Neutrophil (primary cell): ENCODE measurements around the gene GYS1.

Experiments
- H3K27ac ChIP-seq: fragments of 200-600 bp; sonication (generic); 2 replicates; pipeline ENCODE4 v1.5.1; 2016; ENCODE audit warnings: mild to moderate bottlenecking, moderate library complexity
- H3K27me3 ChIP-seq: fragments of 200-600 bp; sonication (generic); 2 replicates; pipeline ENCODE4 v1.6.0; 2016; ENCODE audit warnings: mild to moderate bottlenecking
- H3K36me3 ChIP-seq: fragments of 200-600 bp; sonication (generic); 2 replicates; pipeline ENCODE4 v1.5.1; 2017
- H3K4me1 ChIP-seq, 2 experiments: fragments of 200-600 bp in 1 of 2; sonication (generic) in 1 of 2; 1 replicate in 1 of 2; 2 replicates in 1 of 2; pipeline versions ENCODE4 v1.5.1 to v1.6.1; 2013 to 2016; ENCODE audit warnings: low read depth in 1 of 2, low read length in 1 of 2, mild to moderate bottlenecking in 1 of 2, moderate library complexity in 1 of 2; ENCODE audit not compliant: control insufficient read depth in 1 of 2, insufficient read depth in 1 of 2
- H3K4me3 ChIP-seq, 2 experiments: fragments of 200-600 bp in 1 of 2; sonication (generic) in 1 of 2; 1 replicate in 1 of 2; 2 replicates in 1 of 2; pipeline ENCODE4 v1.5.1; 2013 to 2016; ENCODE audit warnings: low read depth in 1 of 2, low read length in 1 of 2, mild to moderate bottlenecking in 1 of 2, moderate library complexity in 1 of 2
- H3K9me3 ChIP-seq: fragments of 200-600 bp; sonication (generic); 2 replicates; pipeline ENCODE4 v1.5.1; 2016
- TF ChIP-seq, protein P1 (sequence below): fragments of 200-600 bp; sonication (generic); IDR thresholded peaks from 2 replicates; pipeline ENCODE4 v1.5.1; 2016; ENCODE audit warnings: antibody characterized with exemption

Gene GYS1

DNA sequence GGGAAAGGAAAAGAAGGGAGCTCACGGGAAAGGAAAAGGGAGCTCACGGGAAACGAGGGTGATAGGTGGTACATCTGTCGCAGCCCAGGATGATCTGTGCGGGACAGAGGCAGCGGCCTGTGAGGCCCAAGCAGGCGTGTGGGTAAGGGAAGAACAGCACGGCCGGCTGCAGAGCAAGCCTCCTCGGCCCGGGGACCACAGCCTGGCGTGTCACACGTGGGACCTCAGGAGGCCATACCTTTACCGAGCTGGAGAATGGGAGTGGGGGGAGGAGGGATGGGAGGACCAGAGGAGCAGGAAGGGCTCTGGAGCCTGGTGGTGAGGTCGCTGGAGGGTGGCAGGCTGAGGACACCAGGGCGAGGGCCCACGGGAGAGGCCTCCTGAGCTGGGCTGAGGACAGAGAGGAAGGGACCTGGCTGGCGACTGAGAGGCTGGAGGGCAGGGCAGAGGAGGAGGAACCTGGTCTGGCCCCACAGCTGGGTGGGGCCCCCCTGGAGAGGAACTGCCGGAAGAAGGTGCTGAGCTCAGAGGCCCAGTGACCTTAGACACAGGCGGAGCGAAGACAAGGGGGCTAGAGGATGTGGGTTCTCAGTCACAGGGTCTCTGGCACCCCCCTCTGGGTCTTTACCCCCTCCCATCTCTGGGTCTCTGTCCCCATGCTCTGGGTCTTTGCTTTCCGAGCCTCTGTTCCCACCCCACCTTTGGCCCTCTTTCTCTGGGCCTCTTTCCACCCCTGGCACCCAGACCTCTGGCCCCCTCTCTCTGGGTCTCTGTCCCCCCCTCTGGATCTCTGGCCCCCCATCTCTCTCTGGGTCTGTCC lies 30.9 kb downstream of the GYS1 start:
- Histone ChIP-seq H3K9me3 (no peaks in the 10 kb centered on the region), H3K4me1 (peaks cover 62 to 72% of the 10 kb centered on the region in 2 experiments), H3K27me3 (no peaks in the 10 kb centered on the region), H3K27ac (peak overlapping the region; percentile 98), H3K4me3 (peak overlapping the region; percentile 89 to 100), H3K36me3 (peaks cover 14% of the 10 kb centered on the region)
- TF ChIP-seq, protein P1, sequence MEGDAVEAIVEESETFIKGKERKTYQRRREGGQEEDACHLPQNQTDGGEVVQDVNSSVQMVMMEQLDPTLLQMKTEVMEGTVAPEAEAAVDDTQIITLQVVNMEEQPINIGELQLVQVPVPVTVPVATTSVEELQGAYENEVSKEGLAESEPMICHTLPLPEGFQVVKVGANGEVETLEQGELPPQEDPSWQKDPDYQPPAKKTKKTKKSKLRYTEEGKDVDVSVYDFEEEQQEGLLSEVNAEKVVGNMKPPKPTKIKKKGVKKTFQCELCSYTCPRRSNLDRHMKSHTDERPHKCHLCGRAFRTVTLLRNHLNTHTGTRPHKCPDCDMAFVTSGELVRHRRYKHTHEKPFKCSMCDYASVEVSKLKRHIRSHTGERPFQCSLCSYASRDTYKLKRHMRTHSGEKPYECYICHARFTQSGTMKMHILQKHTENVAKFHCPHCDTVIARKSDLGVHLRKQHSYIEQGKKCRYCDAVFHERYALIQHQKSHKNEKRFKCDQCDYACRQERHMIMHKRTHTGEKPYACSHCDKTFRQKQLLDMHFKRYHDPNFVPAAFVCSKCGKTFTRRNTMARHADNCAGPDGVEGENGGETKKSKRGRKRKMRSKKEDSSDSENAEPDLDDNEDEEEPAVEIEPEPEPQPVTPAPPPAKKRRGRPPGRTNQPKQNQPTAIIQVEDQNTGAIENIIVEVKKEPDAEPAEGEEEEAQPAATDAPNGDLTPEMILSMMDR, result no peak

DNA sequence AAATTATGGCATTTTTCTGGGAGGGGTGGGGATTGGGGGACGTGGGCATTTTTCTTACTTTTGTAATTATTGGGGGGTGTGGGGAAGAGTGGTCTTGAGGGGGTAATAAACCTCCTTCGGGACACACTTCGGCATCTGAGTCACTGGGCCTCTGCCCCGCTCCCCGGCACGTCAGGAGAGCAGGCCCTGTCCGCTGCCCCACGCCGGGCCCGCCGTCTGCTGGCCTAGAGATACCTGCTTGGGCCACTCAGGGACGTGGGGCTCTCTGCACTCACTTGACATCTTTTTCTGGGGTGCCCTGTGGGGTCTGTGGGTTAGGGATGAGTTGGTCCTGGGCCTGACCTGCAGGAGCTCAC lies 31.5 kb downstream of the GYS1 start:
- Histone ChIP-seq H3K27me3 (no peaks in the 10 kb centered on the region), H3K36me3 (peaks cover 8% of the 10 kb centered on the region), H3K4me3 (peak overlapping the region; percentile 89 to 100), H3K27ac (peak overlapping the region; percentile 98), H3K9me3 (no peaks in the 10 kb centered on the region), H3K4me1 (peaks cover 56 to 66% of the 10 kb centered on the region in 2 experiments)
- TF ChIP-seq, protein P1, result no peak

DNA sequence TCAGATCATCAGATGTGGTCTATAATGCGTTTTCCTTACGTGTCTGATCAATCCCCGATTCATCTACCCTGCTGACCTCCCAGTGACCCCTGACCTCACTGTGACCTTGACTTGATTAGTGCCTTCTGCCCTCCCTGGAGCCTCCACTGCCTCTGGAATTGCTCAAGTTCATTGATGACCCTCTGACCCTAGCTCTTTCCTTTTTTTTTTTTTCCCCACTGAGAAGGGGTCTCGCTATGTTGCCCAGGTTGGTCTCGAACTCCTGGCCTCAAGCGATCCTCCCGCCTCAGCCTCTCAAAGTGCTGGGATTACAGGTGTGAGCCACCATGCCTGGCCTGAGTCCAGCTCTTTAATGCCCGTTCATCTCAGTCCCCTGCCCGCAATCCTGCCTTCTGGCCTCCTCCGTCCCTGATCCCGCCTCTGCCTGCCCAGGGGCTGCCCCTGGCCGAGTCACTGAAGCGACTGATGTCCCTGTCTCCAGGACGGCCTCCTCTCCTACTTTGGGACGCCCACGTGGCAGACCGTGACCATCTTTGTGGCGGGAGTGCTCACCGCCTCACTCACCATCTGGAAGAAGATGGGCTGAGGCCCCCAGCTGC lies 32.0 kb downstream of the GYS1 start:
- peaks cover 3% of the 10 kb centered on the region for H3K36me3 ChIP-seq
- peaks cover 51 to 61% of the 10 kb centered on the region in 2 experiments for H3K4me1 ChIP-seq
- no peaks in the 10 kb centered on the region for H3K27me3 ChIP-seq
- H3K9me3 ChIP-seq, result no peaks in the 10 kb centered on the region
- TF ChIP-seq, protein P1, result no peak
- peak overlapping the region; percentile 98 for H3K27ac ChIP-seq
- H3K4me3 ChIP-seq, result peak overlapping the region in 1 of 2 experiments; percentile 100

DNA sequence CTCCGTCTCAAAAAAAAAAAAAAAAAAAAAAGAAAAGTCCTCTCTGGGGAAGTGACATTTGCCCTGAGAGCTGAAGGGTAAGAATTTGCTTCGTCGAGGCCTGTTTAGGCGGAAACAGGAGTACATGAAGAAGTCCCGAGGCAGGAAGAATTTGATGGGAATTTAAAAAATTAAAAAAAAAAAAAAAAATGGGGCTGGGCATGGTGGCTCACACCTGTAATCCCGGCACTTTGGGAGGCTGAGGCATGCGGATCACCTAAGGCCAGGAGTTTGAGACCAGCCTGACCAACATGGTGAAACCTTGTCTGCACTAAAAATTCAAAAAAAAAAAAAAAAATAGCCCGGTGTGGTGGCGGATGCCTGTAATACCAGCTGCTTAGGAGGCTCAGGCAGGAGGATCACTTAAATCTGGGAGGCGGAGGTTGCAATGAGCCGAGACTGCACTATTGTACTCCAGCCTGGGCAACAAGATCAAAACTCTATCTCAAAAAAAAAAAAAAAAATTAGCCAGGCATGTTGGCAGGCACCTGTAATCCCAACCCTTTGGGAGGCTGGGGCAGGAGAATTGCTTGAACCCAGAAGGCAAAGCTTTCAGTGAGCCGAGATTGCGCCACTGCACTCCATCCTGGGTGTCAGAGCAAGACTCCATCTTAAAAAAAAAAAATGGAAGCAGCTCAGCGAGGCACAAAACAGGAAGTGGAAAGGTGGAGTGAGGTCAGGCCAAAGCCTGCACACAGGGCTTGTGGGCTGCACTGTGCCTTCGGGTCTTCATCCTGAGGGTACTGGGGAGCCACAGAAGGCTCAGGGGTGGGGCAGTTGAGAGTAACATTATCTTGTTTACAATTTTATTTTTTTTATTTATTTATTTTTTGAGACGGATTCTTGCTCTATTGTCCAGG lies 33.5 kb downstream of the GYS1 start:
- TF ChIP-seq, protein P1, result no peak
- H3K4me1 ChIP-seq, result peaks cover 58 to 67% of the 10 kb centered on the region in 2 experiments
- no peaks in the 10 kb centered on the region for H3K9me3 ChIP-seq
- peak overlapping the region in 1 of 2 experiments; percentile 40 for H3K4me3 ChIP-seq
- H3K27me3 ChIP-seq, result no peaks in the 10 kb centered on the region
- H3K36me3 ChIP-seq, result no peaks in the 10 kb centered on the region
- peak overlapping the region; percentile 98 for H3K27ac ChIP-seq

DNA sequence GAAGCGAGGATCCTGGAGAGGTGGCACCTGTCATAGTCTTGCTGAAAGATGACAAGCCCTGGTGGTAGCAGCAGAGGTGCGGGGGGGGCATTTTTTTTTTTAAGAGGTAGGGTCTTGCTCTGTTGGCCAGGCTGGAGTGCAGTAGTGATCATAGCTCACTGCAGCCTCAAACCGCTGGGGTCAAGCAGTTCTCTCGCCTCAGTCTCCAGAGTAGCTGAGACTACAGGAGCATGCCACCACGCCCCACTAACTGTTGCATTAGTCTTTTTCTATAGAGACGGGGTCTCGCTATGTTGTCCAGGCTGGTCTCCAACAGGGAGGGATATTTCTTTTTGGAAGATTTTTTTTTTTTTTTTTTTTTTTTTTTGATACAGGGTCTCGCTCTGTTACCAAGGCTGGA lies 35.1 kb downstream of the GYS1 start:
- no peak overlapping the region for H3K27ac ChIP-seq
- H3K9me3 ChIP-seq, result no peaks in the 10 kb centered on the region
- peaks cover 48 to 57% of the 10 kb centered on the region in 2 experiments for H3K4me1 ChIP-seq

More for the DNA sequence above, 35.1 kb downstream of the GYS1 start:
- TF ChIP-seq, protein P1, result no peak
- Histone ChIP-seq H3K36me3 (no peaks in the 10 kb centered on the region), H3K4me3 (no peak overlapping the region), H3K27me3 (no peaks in the 10 kb centered on the region)
